ENCODE data around the gene SPACDR. TPM values are rescaled to one million over a fixed set of nuclear protein-coding genes. Genes with fewer than 3 reads are reported as not detected.
"Not testable (repeated sequence)": the region's sequence is repeated elsewhere in the genome, so short reads cannot be mapped to it uniquely, and the experiment has no call there.

The SPACDR gene
- total RNA-seq, 1 experiment from 2014 or later: 2.9 TPM

DNA sequence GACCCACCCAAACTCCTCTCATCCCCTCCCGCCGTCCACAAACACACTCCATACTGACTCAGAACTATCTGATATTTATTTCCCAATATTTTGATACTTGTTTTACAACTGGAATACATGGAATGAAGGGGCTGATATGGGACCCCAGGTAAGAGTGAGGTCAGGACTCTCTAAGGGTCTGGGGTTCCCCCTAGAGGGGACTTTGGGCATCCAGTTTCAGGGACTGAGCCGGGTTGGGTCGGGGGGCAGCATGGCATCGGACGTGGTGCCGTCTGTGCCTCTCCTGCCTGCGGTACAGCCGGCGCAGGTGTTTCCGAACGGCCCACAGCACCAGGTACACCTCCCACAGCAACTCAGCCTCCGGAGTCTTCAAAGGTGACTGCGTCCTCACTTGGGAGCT lies 7.5 kb downstream of the SPACDR start:
- no peak for DNase-seq (ENCODE audit: low spot score)
- Histone ChIP-seq H3K4me3 (ENCODE audit: low read depth, low read length, poor library complexity, severe bottlenecking) (no peak overlapping the region), H3K36me3 (ENCODE audit: insufficient read depth, low read length, poor library complexity, severe bottlenecking) (no peaks in the 10 kb centered on the region), H3K27me3 (replicated peaks; ENCODE audit: insufficient read depth, low read depth, low read length, poor library complexity) (no peaks in the 10 kb centered on the region), H3K9me3 (ENCODE audit: low read depth, low read length, poor library complexity, severe bottlenecking) (no peaks in the 10 kb centered on the region), H3K4me1 (ENCODE audit: insufficient read depth, low read length, poor library complexity, severe bottlenecking) (no peaks in the 10 kb centered on the region), H3K27ac (ENCODE audit: low read depth, low read length, poor library complexity, severe bottlenecking) (no peak overlapping the region)
- BruUV-seq (replicated peaks): no TSS peak
- intact Hi-C loops (cut with micrococcal nuclease; ENCODE audit: unreplicated experiment): no loop called here
- POLR2A ChIA-PET (ENCODE audit: low non-redundant PET): no interaction called here
- CTCF ChIA-PET: no interaction called here
- no peak for TF ChIP-seq CTCF (conservative IDR thresholded peaks at IDR 0.05; ENCODE audit: low read depth, low read length)
- TF ChIP-seq EZH2 (IDR thresholded peaks at IDR 0.05; ENCODE audit: borderline replicate concordance, low read depth, low read length, poor library complexity, severe bottlenecking): no peak

DNA sequence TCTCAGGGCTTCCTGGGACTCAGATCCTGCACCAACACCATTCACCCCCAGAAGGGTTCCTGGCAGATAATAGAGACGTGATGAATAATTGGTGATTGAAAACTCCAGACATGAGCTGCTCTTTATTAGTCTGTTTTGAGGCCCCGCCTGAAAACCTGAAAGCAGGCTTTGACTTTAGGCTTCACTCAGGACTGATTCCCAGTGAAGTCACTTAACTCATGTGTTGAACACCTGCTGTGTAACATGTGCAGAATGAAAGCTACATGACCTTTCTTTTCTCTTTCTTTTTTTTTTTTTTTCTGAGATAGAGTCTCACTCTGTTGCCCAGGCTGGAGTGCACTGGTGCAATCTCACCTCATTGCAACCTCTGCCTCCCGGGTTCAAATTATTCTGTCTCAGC lies 8.9 kb downstream of the SPACDR start:
- ChIA-PET POLR2A (ENCODE audit: low non-redundant PET) (no interaction called here), CTCF (interaction anchor here (0.7 kb wide), 2 partner anchors 21 to 115 kb away, joined by 4 to 9 read pairs; no protein-coding TSS in a partner anchor)
- no peak overlapping the region for H3K4me3 ChIP-seq (ENCODE audit: low read depth, low read length, poor library complexity, severe bottlenecking)
- intact Hi-C loops (cut with micrococcal nuclease; ENCODE audit: unreplicated experiment): no loop called here
- no peak for DNase-seq (ENCODE audit: low spot score)
- H3K4me1 ChIP-seq (ENCODE audit: insufficient read depth, low read length, poor library complexity, severe bottlenecking): no peaks in the 10 kb centered on the region
- no peaks in the 10 kb centered on the region for H3K9me3 ChIP-seq (ENCODE audit: low read depth, low read length, poor library complexity, severe bottlenecking)
- no TSS peak for BruUV-seq (replicated peaks)
- H3K27me3 ChIP-seq (replicated peaks; ENCODE audit: insufficient read depth, low read depth, low read length, poor library complexity): no peaks in the 10 kb centered on the region
- no peak overlapping the region for H3K27ac ChIP-seq (ENCODE audit: low read depth, low read length, poor library complexity, severe bottlenecking)
- no peaks in the 10 kb centered on the region for H3K36me3 ChIP-seq (ENCODE audit: insufficient read depth, low read length, poor library complexity, severe bottlenecking)
- TF ChIP-seq EZH2 (IDR thresholded peaks at IDR 0.05; ENCODE audit: borderline replicate concordance, low read depth, low read length, poor library complexity, severe bottlenecking): no peak
- no peak for TF ChIP-seq CTCF (conservative IDR thresholded peaks at IDR 0.05; ENCODE audit: low read depth, low read length)

GRCh38 chr7:100453854-100454253 lies 10.2 kb downstream of the SPACDR start:
- not testable (repeated sequence) for H3K4me1 ChIP-seq (ENCODE audit: insufficient read depth, low read length, poor library complexity, severe bottlenecking); BruUV-seq (replicated peaks)
- CTCF ChIA-PET: interaction anchor here (0.8 kb wide), 1 partner anchor 12 kb away, joined by 3 read pairs; no protein-coding TSS in a partner anchor

GRCh38 chr7:100452513-100452912 lies 11.5 kb downstream of the SPACDR start:
- no peak for TF ChIP-seq EZH2 (IDR thresholded peaks at IDR 0.05; ENCODE audit: borderline replicate concordance, low read depth, low read length, poor library complexity, severe bottlenecking)
- CTCF ChIA-PET: interaction anchor here (0.6 kb wide), 1 partner anchor 318 kb away, joined by 13 read pairs; no protein-coding TSS in a partner anchor
- intact Hi-C loops (cut with micrococcal nuclease; ENCODE audit: unreplicated experiment): no loop called here
- BruUV-seq (replicated peaks): no TSS peak
- no peaks in the 10 kb centered on the region for H3K9me3 ChIP-seq (ENCODE audit: low read depth, low read length, poor library complexity, severe bottlenecking)
- H3K36me3 ChIP-seq (ENCODE audit: insufficient read depth, low read length, poor library complexity, severe bottlenecking): no peaks in the 10 kb centered on the region
- H3K4me1 ChIP-seq (ENCODE audit: insufficient read depth, low read length, poor library complexity, severe bottlenecking): no peaks in the 10 kb centered on the region
- no peak for DNase-seq (ENCODE audit: low spot score)
- no peaks in the 10 kb centered on the region for H3K27me3 ChIP-seq (replicated peaks; ENCODE audit: insufficient read depth, low read depth, low read length, poor library complexity)
- POLR2A ChIA-PET (ENCODE audit: low non-redundant PET): no interaction called here
- no peak overlapping the region for H3K27ac ChIP-seq (ENCODE audit: low read depth, low read length, poor library complexity, severe bottlenecking)
- H3K4me3 ChIP-seq (ENCODE audit: low read depth, low read length, poor library complexity, severe bottlenecking): no peak overlapping the region

More at GRCh38 chr7:100453854-100454253, 10.2 kb downstream of the SPACDR start:
- H3K4me3 ChIP-seq (ENCODE audit: low read depth, low read length, poor library complexity, severe bottlenecking); H3K27ac ChIP-seq (ENCODE audit: low read depth, low read length, poor library complexity, severe bottlenecking); H3K9me3 ChIP-seq (ENCODE audit: low read depth, low read length, poor library complexity, severe bottlenecking); intact Hi-C loops (cut with micrococcal nuclease; ENCODE audit: unreplicated experiment); DNase-seq (ENCODE audit: low spot score); H3K36me3 ChIP-seq (ENCODE audit: insufficient read depth, low read length, poor library complexity, severe bottlenecking); H3K27me3 ChIP-seq (replicated peaks; ENCODE audit: insufficient read depth, low read depth, low read length, poor library complexity): not testable (repeated sequence)
- POLR2A ChIA-PET (ENCODE audit: low non-redundant PET): interaction anchor here (0.5 kb wide), 1 partner anchor 938 kb away, joined by 3 read pairs; no protein-coding TSS in a partner anchor

All from A673 (cell line).